GM06990 (cell line): Measurements from ENCODE around the gene GBX1.

Source experiments
- DNase-seq: peaks from one replicate; pipeline ENCODE4 v3.0.0-alpha.2; 2011; ENCODE audit not compliant: insufficient read length; ENCODE audit errors: extremely low read depth
- H3K27me3 ChIP-seq: replicated peaks from 2 replicates; pipeline ENCODE4 v1.6.0; 2011; ENCODE audit warnings: low read length; ENCODE audit not compliant: control insufficient read depth, insufficient read depth
- H3K36me3 ChIP-seq: 2 replicates; pipeline ENCODE4 v1.5.1; 2011; ENCODE audit warnings: low read length; ENCODE audit not compliant: control insufficient read depth, insufficient read depth
- H3K4me3 ChIP-seq: replicated peaks from 2 replicates; pipeline ENCODE4 v1.5.1; 2011; ENCODE audit warnings: low read depth, mild to moderate bottlenecking, control low read depth, low read length
- TF ChIP-seq, protein P1 (sequence below): IDR thresholded peaks from 2 replicates; pipeline ENCODE4 v1.5.1; 2011; ENCODE audit warnings: low read length, control low read depth, mild to moderate bottlenecking, inconsistent platforms; ENCODE audit not compliant: insufficient read depth, poor library complexity, severe bottlenecking

The GBX1 gene

DNA sequence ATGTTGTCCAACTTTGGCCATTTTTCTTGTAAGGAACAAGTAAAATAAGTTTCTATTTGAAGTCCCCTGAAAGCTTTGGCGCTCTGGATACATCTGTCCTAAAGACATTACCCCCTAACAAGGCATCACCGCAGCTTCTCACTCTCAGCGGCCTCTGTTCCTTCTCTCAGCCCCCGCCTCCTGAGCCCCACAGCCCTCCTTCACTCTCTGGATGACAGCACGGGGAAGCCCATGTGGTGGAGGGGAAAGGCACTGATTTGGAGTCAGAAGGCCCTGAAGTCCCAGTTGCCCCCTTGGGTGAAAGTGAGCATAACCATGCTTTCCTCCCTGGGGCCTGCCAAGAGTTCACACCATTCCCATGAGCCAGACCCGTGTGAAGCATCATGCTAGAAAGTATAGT is 38.2 kb upstream of the GBX1 start:
- Histone ChIP-seq H3K4me3 (no peak overlapping the region), H3K27me3 (no peaks in the 10 kb centered on the region; the same call in 1 of the 2 replicates), H3K36me3 (no peaks in the 10 kb centered on the region)
- TF ChIP-seq, protein P1, sequence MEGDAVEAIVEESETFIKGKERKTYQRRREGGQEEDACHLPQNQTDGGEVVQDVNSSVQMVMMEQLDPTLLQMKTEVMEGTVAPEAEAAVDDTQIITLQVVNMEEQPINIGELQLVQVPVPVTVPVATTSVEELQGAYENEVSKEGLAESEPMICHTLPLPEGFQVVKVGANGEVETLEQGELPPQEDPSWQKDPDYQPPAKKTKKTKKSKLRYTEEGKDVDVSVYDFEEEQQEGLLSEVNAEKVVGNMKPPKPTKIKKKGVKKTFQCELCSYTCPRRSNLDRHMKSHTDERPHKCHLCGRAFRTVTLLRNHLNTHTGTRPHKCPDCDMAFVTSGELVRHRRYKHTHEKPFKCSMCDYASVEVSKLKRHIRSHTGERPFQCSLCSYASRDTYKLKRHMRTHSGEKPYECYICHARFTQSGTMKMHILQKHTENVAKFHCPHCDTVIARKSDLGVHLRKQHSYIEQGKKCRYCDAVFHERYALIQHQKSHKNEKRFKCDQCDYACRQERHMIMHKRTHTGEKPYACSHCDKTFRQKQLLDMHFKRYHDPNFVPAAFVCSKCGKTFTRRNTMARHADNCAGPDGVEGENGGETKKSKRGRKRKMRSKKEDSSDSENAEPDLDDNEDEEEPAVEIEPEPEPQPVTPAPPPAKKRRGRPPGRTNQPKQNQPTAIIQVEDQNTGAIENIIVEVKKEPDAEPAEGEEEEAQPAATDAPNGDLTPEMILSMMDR = no peak
- no peak for DNase-seq

DNA sequence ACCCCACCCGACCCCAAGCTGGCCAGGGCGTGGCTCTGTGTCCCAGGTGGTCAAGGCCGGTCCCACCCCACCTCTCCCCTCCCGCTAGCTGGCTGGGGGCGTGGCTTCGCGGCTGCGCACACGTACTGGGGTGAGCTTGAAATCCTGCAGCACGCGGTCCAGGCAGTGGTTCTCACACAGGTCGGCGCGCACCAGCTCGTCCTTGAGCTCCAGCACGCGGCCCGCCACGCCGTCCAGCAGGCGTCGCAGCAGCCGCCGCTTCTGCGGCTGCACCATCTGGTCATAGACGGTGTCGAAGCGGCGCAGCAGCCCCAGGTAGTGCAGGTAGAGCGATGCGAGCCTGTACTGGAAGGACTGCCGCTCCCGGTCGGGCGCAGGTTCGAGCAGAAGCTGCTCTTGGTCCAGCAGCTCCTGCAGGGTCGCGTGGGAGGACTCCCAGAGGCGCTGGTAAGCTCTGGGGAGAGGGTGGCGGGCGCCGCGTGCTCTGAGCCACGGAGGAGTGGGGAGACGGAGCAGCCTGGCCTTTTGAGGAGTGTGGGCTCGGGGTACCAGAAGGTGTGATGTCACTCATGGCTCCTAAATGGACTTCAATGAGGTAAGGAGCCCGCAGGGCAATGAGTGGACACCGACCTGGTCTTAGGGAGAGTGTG is 37.0 kb upstream of the GBX1 start:
- H3K27me3 ChIP-seq = no peaks in the 10 kb centered on the region; the same call in 1 of the 2 replicates
- TF ChIP-seq, protein P1 = no peak
- no peak for DNase-seq
- H3K4me3 ChIP-seq = no peak overlapping the region
- H3K36me3 ChIP-seq = no peaks in the 10 kb centered on the region

DNA sequence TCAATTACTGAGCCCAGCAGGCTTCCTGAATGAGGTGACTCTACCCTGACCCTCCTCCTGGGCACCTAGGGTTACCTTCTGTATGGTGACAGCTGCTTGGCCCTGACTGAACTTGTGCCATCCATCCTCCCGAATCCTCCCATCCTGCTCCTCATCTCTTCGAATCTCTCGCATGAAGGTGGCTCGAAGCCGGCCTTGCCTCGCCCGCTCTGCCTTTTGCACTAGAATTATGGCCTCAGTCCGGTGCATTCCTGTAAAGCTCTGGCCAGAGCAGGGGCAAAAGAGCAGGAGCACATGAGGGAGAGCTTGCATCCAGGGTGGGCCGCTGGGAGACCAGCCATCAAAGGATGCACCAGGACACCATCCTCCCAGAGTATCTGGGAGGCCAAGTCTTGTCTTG is 35.3 kb upstream of the GBX1 start:
- no peaks in the 10 kb centered on the region for H3K36me3 ChIP-seq
- H3K27me3 ChIP-seq = no peaks in the 10 kb centered on the region; the same call in 1 of the 2 replicates
- no peak overlapping the region for H3K4me3 ChIP-seq
- DNase-seq = no peak
- TF ChIP-seq, protein P1 = no peak

DNA sequence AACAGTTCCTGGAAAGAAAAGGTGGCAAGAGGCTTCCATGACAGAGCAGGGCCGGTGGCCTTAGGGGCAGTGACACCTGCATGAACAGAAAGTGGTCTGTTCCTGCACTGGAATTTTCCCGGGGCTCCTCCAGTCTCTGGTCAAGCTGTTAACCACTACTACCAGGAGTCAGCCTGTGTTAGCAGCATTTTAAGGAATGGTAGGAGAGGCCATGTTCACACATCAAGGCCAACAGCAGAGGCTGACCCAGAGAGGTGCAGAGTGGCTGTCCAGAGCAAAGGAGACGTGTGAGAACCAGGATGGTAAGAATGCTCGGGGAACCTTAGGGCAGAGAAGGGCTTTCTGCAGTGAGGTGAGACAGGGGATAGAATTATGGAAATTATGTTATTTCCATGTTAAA is 34.3 kb upstream of the GBX1 start:
- Histone ChIP-seq H3K27me3 (peaks cover 3% of the 10 kb centered on the region; the same call in 1 of the 2 replicates), H3K4me3 (no peak overlapping the region), H3K36me3 (no peaks in the 10 kb centered on the region)
- TF ChIP-seq, protein P1 = no peak
- DNase-seq = no peak

DNA sequence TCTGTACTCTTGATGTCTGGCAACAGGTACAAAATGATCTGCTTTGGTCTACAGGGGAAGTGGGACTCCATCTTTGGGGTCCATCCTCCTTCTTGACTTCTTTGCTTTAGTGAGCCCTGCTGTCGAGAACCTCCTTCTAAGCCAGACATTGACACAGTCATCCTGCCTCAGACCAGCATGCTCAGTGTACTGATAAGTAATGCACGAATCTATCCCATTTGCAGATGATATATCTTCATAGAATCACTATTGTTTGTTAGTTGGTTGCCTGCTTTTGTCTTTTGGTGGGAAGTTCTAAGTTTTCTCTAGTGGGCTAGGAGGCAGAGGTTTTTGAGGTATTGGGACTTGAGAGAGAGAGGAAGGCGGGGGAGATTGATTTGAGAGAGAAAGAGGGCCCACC is 33.9 kb upstream of the GBX1 start:
- Histone ChIP-seq H3K4me3 (no peak overlapping the region), H3K36me3 (no peaks in the 10 kb centered on the region), H3K27me3 (peaks cover 3% of the 10 kb centered on the region; the same call in 1 of the 2 replicates)
- no peak for DNase-seq
- TF ChIP-seq, protein P1 = no peak
